MCF 10A (cell line): Measurements from ENCODE around the gene AMBRA1. TPM values are rescaled to one million over a fixed set of nuclear protein-coding genes. Genes with fewer than 3 reads are reported as not detected.

Source experiments
- BruUV-seq: library from RNA; stranded (reverse); fragments of 400-500 nt; replicated peaks from 2 replicates; lab custom pipeline; 2021; lab: Mats Ljungman, UMichigan
- CTCF ChIA-PET: fragments of 300-600 bp; sonication (Branson Sonifier 250); formaldehyde crosslinking; extraction: SDS; loops from one replicate; lab custom pipeline; 2021; ENCODE audit warnings: antibody characterized with exemption, inconsistent platforms; lab: Yijun Ruan, JAX
- POLR2A ChIA-PET: fragments of 300-600, 350-650 bp; sonication (Branson Sonifier 250); formaldehyde crosslinking; extraction: SDS; loops from one replicate; lab custom pipeline; 2020; ENCODE audit warnings: antibody characterized with exemption, inconsistent platforms; lab: Yijun Ruan, JAX
- DNase-seq: peaks from one replicate; pipeline ENCODE4 v3.0.0-alpha.2; 2018; ENCODE audit not compliant: unreplicated experiment
- H3K27ac Mint-ChIP-seq: one replicate; pipeline ENCODE4 v1.8.0; 2022; ENCODE audit warnings: mild to moderate bottlenecking, low read depth, mixed read lengths; ENCODE audit not compliant: unreplicated experiment
- H3K27me3 Mint-ChIP-seq: one replicate; pipeline ENCODE4 v1.8.0; 2022; ENCODE audit warnings: mixed read lengths; ENCODE audit not compliant: insufficient read depth, unreplicated experiment
- H3K36me3 Mint-ChIP-seq: one replicate; pipeline ENCODE4 v1.8.0; 2022; ENCODE audit warnings: mild to moderate bottlenecking, moderate library complexity, mixed read lengths; ENCODE audit not compliant: insufficient read depth, unreplicated experiment
- H3K4me1 Mint-ChIP-seq: one replicate; pipeline ENCODE4 v1.8.0; 2022; ENCODE audit warnings: mixed read lengths; ENCODE audit not compliant: insufficient read depth, unreplicated experiment
- H3K4me3 Mint-ChIP-seq: one replicate; pipeline ENCODE4 v1.8.0; 2022; ENCODE audit warnings: mild to moderate bottlenecking, moderate library complexity, mixed read lengths; ENCODE audit not compliant: unreplicated experiment
- H3K9me3 Mint-ChIP-seq: one replicate; pipeline ENCODE4 v1.8.0; 2022; ENCODE audit warnings: mixed read lengths; ENCODE audit not compliant: unreplicated experiment
- intact Hi-C: fragments of 100-400 bp; cut with micrococcal nuclease; formaldehyde crosslinking; loops from 2 replicates; pipeline ENCODE4 v1.14.1; 2022
- total RNA-seq: library from RNA; stranded (reverse); gene quantifications from 2 replicates; pipeline ENCODE4 v1.2.3, GENCODE V29; 2022
- TF ChIP-seq, protein P1 (sequence below): fragments of 200-600 bp; IDR thresholded peaks from one replicate; pipeline ENCODE4 v1.8.0; 2022; ENCODE audit warnings: antibody characterized with exemption, mild to moderate bottlenecking; ENCODE audit not compliant: unreplicated experiment

Gene AMBRA1
- total RNA-seq, 1 experiment from 2014 or later, result 19.6 TPM

DNA sequence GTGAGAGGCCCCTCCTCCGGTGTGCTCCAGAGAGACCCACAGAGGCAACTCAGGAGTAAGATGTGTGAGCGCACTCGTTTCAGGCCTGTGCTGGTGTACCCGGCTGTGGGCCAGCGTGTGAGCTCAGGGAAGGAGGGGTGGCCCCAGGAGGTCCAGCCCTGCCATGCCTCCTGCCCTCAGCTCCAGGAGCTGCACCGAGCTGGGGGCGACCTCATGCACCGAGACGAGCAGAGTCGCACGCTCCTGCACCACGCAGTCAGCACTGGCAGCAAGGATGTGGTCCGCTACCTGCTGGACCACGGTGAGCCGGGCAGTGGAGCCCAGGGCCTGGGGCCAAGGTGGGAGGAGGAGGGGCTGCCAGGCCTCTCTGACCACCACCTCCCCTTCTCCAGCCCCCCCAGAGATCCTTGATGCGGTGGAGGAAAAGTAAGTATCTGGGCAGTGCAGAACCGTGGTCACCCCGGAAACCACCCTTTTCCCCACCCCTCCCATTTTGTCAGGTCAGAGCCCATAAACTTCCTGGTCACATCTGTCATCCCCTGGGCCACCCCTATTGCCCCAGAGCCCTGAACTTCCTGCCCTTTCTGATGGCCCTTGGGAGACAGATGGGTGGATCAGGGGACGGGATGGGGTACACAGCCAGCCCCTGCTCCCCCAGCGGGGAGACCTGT is 214.9 kb downstream of the AMBRA1 start:
- no peak for DNase-seq
- ChIA-PET CTCF (interaction anchor here (0.6 to 3.8 kb wide), 4 partner anchors 10 to 296 kb away, joined by 3 to 21 read pairs (median 6); no protein-coding TSS in a partner anchor), POLR2A (no interaction called here)
- Mint-ChIP-seq H3K9me3 (no peaks in the 10 kb centered on the region), H3K27me3 (no peaks in the 10 kb centered on the region), H3K4me1 (no peaks in the 10 kb centered on the region), H3K27ac (no peak overlapping the region), H3K36me3 (peaks cover 27% of the 10 kb centered on the region), H3K4me3 (no peak overlapping the region)
- intact Hi-C loops, result no loop called here
- BruUV-seq, result no TSS peak
- TF ChIP-seq, protein P1, sequence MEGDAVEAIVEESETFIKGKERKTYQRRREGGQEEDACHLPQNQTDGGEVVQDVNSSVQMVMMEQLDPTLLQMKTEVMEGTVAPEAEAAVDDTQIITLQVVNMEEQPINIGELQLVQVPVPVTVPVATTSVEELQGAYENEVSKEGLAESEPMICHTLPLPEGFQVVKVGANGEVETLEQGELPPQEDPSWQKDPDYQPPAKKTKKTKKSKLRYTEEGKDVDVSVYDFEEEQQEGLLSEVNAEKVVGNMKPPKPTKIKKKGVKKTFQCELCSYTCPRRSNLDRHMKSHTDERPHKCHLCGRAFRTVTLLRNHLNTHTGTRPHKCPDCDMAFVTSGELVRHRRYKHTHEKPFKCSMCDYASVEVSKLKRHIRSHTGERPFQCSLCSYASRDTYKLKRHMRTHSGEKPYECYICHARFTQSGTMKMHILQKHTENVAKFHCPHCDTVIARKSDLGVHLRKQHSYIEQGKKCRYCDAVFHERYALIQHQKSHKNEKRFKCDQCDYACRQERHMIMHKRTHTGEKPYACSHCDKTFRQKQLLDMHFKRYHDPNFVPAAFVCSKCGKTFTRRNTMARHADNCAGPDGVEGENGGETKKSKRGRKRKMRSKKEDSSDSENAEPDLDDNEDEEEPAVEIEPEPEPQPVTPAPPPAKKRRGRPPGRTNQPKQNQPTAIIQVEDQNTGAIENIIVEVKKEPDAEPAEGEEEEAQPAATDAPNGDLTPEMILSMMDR, result no peak

DNA sequence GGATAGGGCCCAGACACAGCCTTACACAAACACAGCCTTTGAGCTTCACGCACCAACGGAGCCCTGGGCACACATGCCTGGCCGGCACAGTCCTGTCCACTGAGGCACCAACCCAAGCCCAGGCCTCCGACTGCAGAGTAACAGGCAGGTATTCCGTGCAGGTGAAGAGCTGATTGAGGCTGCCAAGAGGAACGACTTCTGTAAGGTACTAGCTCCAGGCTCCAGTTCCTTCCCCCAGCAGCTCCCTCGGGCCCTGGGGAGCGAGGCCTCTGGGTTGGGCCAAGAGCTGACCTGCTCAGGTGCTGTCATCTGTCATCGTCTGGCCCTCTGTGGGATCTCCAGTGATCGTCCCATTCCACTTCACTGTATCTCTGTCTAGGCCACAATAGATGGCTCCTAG is 215.5 kb downstream of the AMBRA1 start:
- H3K36me3 Mint-ChIP-seq, result peaks cover 27% of the 10 kb centered on the region
- H3K4me3 Mint-ChIP-seq, result no peak overlapping the region
- ChIA-PET CTCF (interaction anchor here (0.6 to 3.8 kb wide), 5 partner anchors 10 to 296 kb away, joined by 3 to 21 read pairs (median 6); no protein-coding TSS in a partner anchor), POLR2A (interaction anchor here (0.9 kb wide), 1 partner anchor 13 kb away, joined by 4 read pairs; no protein-coding TSS in a partner anchor)
- no peaks in the 10 kb centered on the region for H3K9me3 Mint-ChIP-seq
- H3K27me3 Mint-ChIP-seq, result no peaks in the 10 kb centered on the region
- no TSS peak for BruUV-seq
- intact Hi-C loops, result no loop called here
- no peak for DNase-seq
- no peak overlapping the region for H3K27ac Mint-ChIP-seq
- H3K4me1 Mint-ChIP-seq, result no peaks in the 10 kb centered on the region
- TF ChIP-seq, protein P1, result no peak

DNA sequence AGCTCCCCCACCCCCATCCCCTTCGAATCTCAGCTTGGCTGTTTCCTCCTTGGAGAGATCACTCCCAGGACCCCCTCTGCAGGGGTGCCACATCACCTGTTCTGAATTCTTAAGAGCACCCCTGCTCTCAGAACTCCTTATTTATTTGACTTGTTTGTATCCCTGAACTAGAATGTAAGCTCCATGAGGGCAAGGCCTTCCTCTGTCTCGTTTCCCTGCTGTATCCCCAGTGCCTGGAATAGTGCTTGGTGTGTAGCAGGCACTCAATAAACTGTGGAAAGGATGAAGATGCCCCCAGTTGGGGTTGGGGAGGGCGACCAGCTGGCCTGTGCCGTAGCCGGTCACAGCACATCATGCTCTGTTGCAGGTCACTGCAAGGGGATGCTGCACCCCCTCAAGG is 216.0 kb downstream of the AMBRA1 start:
- H3K9me3 Mint-ChIP-seq, result no peaks in the 10 kb centered on the region
- intact Hi-C loops, result no loop called here
- POLR2A ChIA-PET, result interaction anchor here (0.9 kb wide), 1 partner anchor 13 kb away, joined by 4 read pairs; no protein-coding TSS in a partner anchor

DNA sequence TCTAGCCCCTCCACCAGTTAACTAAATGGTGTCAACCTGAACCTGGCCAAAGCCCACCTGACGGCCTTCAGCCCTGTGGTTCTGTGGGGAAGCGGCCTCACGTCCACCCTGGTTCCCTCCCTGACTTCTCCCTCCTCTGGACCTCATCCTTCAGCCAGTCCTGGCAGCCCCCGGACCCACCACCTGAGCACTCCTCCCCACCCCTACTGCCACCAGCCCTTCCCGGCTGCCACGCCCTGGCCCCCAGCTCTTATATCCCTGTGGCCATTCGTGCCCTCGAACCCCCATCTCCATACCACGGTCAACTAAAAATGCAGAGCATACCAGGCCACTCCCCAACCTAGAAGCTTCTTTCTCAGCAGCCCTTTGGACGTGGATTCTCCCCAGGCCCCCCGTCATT is 216.5 kb downstream of the AMBRA1 start:
- DNase-seq, result no peak
- no TSS peak for BruUV-seq
- intact Hi-C loops, result no loop called here
- H3K36me3 Mint-ChIP-seq, result peaks cover 27% of the 10 kb centered on the region
- no peak overlapping the region for H3K4me3 Mint-ChIP-seq
- TF ChIP-seq, protein P1, result no peak
- ChIA-PET CTCF (interaction anchor here (0.6 to 3.8 kb wide), 5 partner anchors 9 to 321 kb away, joined by 3 to 21 read pairs (median 6); no protein-coding TSS in a partner anchor), POLR2A (interaction anchor here (1.1 kb wide), 1 partner anchor 30 kb away, joined by 4 read pairs; the partner anchor contains the start of gene DGKZ)
- H3K27me3 Mint-ChIP-seq, result no peaks in the 10 kb centered on the region
- no peak overlapping the region for H3K27ac Mint-ChIP-seq
- no peaks in the 10 kb centered on the region for H3K4me1 Mint-ChIP-seq
- no peaks in the 10 kb centered on the region for H3K9me3 Mint-ChIP-seq

More for the DNA sequence above, 216.0 kb downstream of the AMBRA1 start:
- no peaks in the 10 kb centered on the region for H3K27me3 Mint-ChIP-seq
- TF ChIP-seq, protein P1, result no peak
- DNase-seq, result no peak
- H3K27ac Mint-ChIP-seq, result no peak overlapping the region
- H3K36me3 Mint-ChIP-seq, result peaks cover 27% of the 10 kb centered on the region
- H3K4me1 Mint-ChIP-seq, result no peaks in the 10 kb centered on the region
- BruUV-seq, result no TSS peak
- CTCF ChIA-PET, result interaction anchor here (0.6 to 3.8 kb wide), 5 partner anchors 10 to 297 kb away, joined by 3 to 21 read pairs (median 6); no protein-coding TSS in a partner anchor
- H3K4me3 Mint-ChIP-seq, result no peak overlapping the region
